HG03460 (cell line): ENCODE data around the gene HYAL4.
A peak's percentile ranks its signal among the peaks of the same experiment; 100 is the strongest.
"Not testable (repeated sequence)": the region's sequence is repeated elsewhere in the genome, so short reads cannot be mapped to it uniquely, and the experiment has no call there.

Experiments used
- ATAC-seq: cut with Tn5 transposase; IDR thresholded peaks from one replicate; pipeline ENCODE4 v1.9.1; 2021; ENCODE audit not compliant: unreplicated experiment

HYAL4 gene

GRCh38 chr7:123846217-123846891 lies 1.4 kb downstream of the HYAL4 start:
- ATAC-seq = no peak

- no peak for ATAC-seq
Observed at GRCh38 chr7:123847868-123848267, 2.9 kb downstream of the HYAL4 start.

GRCh38 chr7:123849855-123850254 lies 4.9 kb downstream of the HYAL4 start:
- no peak for ATAC-seq

GRCh38 chr7:123851404-123851803 lies 6.4 kb downstream of the HYAL4 start:
- ATAC-seq = not testable (repeated sequence)

- ATAC-seq = not testable (repeated sequence)
Observed at GRCh38 chr7:123854291-123854690, 9.3 kb downstream of the HYAL4 start.

GRCh38 chr7:123856428-123856827 lies 11.5 kb downstream of the HYAL4 start:
- not testable (repeated sequence) for ATAC-seq

- ATAC-seq = no peak
Observed at GRCh38 chr7:123860848-123861247, 15.9 kb downstream of the HYAL4 start.

GRCh38 chr7:123862775-123863174 lies 17.8 kb downstream of the HYAL4 start:
- no peak for ATAC-seq

- ATAC-seq = no peak
Observed at GRCh38 chr7:123863461-123863860, 18.5 kb downstream of the HYAL4 start.

GRCh38 chr7:123864012-123864411 lies 19.0 kb downstream of the HYAL4 start:
- ATAC-seq = no peak

- ATAC-seq = no peak
Observed at GRCh38 chr7:123864436-123864835, 19.5 kb downstream of the HYAL4 start.

- ATAC-seq = no peak
Observed at GRCh38 chr7:123864966-123865365, 20.0 kb downstream of the HYAL4 start.

GRCh38 chr7:123865517-123866117 lies 20.6 kb downstream of the HYAL4 start:
- peak; percentile 89 for ATAC-seq

- ATAC-seq = no peak
Observed at GRCh38 chr7:123867225-123867624, 22.3 kb downstream of the HYAL4 start.

GRCh38 chr7:123871998-123872867 lies 27.3 kb downstream of the HYAL4 start:
- peak; percentile 89 for ATAC-seq

GRCh38 chr7:123872908-123873307 lies 27.9 kb downstream of the HYAL4 start:
- no peak for ATAC-seq

GRCh38 chr7:123876557-123877256 lies 31.7 kb downstream of the HYAL4 start:
- ATAC-seq = no peak

GRCh38 chr7:123879628-123880027 lies 34.7 kb downstream of the HYAL4 start:
- ATAC-seq = no peak

- no peak for ATAC-seq
Observed at GRCh38 chr7:123881300-123881699, 36.3 kb downstream of the HYAL4 start.

- no peak for ATAC-seq
Observed at GRCh38 chr7:123883154-123883553, 38.2 kb downstream of the HYAL4 start.

- no peak for ATAC-seq
Observed at GRCh38 chr7:123888192-123888591, 43.2 kb downstream of the HYAL4 start.
